DMS153 treated with DMSO at 0.1 percent for 48 hours (cell line): Measurements from ENCODE around the gene NIM1K.
A peak's percentile ranks its signal among the peaks of the same experiment; 100 is the strongest.
"Not testable (repeated sequence)": the region's sequence is repeated elsewhere in the genome, so short reads cannot be mapped to it uniquely, and the experiment has no call there.

Experiments
- DNase-seq: peaks from one replicate; lab custom pipeline; 2025; ENCODE audit not compliant: unreplicated experiment; lab: John Stamatoyannopoulos, UW

Gene NIM1K

DNA sequence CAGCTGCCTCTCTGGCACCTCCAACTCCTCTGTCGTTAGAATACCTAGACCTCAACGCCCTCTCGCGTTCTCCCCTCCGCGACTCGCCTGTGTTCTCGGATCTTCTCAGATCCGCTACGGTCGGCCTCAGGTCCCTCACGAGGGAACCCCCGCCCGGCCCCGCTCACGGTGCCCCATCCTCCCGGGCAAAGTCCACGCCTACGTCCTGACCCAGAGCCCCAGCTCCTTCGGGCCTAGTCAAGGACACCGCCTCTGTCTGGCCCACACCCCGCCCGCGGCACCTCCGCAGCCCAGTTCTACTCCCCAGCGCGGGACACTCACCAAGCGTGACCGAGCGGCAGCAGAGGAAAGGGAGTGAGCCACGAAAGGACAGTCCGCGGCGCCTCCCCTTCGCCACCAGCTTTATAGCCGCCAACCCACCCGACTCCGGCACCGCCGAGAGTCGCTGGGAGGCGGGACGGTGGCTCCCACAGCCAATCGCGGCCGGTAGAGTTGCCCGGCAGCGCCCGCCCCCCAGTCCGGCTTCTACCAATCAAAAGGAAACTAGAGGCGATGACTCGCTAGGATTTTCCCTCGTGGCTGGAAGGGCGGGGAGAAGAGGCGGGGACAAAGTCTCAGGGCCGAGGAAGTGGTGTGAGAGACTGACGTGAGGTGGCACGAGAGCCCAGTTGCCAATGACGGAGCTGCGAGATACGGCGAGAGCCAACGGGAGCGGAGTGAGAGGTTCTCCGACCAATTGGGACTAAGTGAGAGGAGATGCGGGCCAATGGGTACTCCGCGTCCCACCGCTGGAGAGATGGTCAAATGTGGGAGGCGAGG, 121.2 kb downstream of the NIM1K start, which contains the start of gene HMGCS1:
Gene HMGCS1 (minus strand): TSS at position 378 of the 819 bp plus-strand sequence. CDS start 14,447 bp downstream, outside the sequence.
- peak; percentile 99 for DNase-seq

DNA sequence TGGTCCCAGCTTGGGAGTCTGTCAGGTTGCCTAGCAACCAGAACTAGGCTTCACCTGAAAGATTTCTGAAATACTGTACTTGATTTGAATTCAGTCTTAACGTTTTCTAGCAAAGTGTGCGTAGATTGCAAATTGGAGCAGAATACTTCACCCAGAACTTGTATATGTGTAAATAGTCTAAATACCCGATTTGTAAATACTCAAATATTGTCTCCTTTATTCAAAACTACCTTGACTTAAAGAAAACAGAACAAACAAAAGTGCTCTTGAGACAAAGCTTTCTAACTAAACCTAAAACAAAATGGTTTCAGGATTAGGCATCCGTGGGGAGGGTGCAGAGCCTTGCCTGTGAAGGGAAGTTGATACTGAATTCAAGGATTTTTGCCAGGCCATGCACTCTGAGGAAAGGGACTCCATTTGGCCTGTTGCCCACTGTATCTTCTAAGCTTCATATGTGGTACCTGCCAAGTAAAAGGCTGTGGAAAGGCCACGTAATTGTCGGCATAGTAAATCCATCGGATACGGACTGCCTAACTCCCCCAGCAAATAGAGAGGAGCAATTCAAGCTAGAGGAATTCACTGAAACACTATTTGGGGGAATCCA, 121.9 kb downstream of the NIM1K start:
- DNase-seq = peak; percentile 58

DNA sequence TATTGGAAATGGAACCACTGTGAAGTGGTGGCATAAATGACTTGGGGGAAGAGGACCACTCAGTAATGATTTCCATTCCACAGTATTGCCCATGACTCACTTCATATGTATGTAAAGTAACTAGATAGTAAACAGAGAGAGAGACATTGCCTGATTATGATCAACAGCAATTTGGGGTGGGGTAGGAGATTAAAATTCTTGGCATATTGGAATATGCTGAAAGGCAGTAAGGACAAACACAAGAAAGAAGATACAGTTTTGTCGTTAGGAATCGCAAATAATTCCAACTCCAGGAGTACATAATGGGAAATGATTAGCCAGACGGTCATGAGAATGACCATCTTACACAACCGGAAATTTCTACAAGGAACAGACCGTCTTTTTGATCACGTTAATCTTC, 122.7 kb downstream of the NIM1K start:
- DNase-seq = no peak

DNA sequence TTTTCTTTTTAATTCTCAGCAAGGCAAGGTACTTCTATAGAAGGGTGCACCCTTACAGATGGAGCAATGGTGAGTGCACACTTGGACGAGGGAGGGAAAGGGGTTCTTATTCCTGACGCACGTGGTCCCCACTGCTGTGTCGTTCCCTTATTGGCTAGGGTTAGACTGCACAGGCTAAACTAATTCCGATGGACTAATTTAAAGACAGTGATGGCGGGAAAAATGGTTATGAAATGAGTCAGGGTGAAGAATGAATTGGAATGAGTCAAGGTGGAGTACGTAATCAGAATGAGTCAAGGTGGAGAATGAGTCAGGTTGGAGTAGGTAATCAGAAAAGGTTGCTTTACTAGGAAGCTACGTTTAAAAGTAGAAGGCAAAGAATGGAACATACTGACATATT, 123.2 kb downstream of the NIM1K start:
- no peak for DNase-seq

DNA sequence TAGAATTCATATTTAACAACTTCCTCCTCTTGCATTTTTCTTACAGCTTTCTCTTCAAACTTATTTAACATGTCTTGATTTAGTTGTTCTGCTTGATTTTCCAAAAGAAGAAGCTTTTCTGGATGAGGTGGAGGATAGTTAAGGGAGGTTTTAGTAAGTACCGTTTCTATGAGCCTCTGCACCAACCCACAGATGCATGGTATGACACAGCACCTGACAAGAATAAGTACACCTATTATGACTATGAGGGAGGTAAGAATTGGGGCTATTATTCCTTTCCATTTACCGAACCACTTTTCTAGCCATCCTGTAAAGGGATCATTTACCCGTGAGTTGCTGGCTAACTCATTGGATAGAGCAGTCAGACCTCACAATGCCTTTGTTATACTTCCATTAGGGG, 123.7 kb downstream of the NIM1K start:
- DNase-seq = no peak

DNA sequence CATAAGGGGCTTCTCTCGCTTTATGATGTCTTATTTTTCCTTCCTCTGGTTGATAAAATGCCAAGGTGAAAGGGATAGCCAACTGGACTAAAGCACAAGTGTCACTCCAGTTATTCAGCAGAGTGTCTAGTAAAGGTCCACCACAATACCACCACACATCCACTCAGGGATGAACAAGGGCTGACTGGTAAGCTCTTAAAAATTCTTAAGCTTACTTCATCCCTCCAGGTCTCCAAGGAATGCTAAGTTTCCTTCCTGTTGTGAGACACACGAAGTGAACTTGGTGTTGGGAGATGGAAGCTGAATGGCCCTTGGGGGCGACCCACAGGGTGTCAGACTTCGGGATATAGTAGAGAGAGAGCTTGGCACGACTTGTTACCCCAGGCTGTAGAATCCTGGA, 124.4 kb downstream of the NIM1K start:
- DNase-seq = no peak

DNA sequence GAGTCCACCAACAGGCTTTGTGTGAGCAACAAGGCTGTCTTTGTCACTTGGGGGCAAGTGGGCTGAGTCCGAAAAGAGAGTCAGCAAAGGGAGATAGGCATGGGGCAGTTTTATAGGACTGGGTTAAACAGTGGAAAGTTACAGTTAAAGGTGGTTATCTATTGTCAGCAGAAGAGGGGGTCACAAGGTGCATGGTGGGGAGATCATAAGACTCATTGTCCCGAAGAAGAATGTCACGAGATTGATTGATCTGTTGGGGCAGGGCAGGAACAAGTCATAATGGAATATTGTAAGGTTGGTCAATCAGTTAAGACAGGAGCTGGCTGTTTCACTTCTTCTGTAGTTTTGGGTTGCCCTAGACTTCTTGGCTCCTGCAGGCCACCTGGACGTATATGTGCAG, 128.8 kb downstream of the NIM1K start:
- no peak for DNase-seq

DNA sequence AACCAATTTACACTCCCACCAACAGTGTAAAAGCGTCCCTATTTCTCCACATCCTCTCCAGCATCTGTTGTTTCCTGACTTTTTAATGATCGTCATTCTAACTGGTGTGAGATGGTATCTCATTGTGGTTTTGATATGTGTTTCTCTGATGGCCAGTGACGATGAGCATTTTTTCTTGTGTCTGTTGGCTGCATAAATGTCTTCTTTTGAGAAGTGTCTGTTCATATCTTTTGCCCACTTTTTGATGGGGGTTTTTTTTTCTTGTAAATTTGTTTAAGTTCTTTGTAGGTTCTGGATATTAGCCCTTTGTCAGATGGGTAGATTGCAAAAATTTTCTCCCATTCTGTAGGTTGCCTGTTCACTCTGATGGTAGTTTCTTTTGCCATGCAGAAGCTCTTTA, 131.5 kb downstream of the NIM1K start:
- not testable (repeated sequence) for DNase-seq

DNA sequence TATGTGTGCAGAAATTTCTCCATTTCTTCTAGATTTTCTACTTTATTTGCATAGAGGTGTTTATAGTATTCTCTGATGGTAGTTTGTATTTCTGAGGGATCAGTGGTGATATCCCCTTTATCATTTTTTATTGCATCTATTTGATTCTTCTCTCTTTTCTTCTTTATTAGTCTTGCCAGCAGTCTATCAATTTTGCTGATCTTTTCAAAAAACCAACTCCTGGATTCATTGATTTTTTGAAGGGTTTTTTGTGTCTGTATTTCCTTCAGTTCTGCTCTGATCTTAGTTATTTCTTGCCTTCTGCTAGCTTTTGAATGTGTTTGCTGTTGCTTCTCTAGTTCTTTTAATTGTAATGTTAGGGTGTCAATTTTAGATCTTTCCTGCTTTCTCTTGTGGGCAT, 133.6 kb downstream of the NIM1K start:
- DNase-seq = not testable (repeated sequence)
